Tibial nerve (tissue), 4 donors: ENCODE results near the gene MFSD12.

ENCODE experiments used
- CTCF ChIP-seq, 5 experiments: fragments of 200-600 bp in 3 of 5; fragments of 450-650 bp in 2 of 5; sonication (generic) in 3 of 5; IDR thresholded peaks; one replicate each; pipeline ENCODE4 v1.5.1; 2016 to 2019; ENCODE audit warnings: antibody characterized with exemption in 5 of 5, mild to moderate bottlenecking in 3 of 5, moderate library complexity in 2 of 5
- EP300 ChIP-seq, 2 donors: sonication (generic); formaldehyde crosslinking; IDR thresholded peaks; one replicate each; pipeline ENCODE4 v1.6.1; 2017; ENCODE audit warnings: antibody characterized with exemption in 2 of 2, mild to moderate bottlenecking in 1 of 2
- POLR2A ChIP-seq, 2 donors: fragments of 450-650 bp; IDR thresholded peaks; one replicate each; pipeline ENCODE4 v1.6.1; 2017; ENCODE audit warnings: antibody characterized with exemption in 2 of 2, mild to moderate bottlenecking in 2 of 2, moderate library complexity in 2 of 2

- no peak for TF ChIP-seq CTCF (IDR thresholded peaks at IDR 0.05)
- TF ChIP-seq POLR2A (IDR thresholded peaks at IDR 0.05) = no peak
- TF ChIP-seq EP300 (IDR thresholded peaks at IDR 0.05) = no peak
Observed at GRCh38 chr19:3554254-3555083, 2.9 kb downstream of the MFSD12 start.
